ENCODE data around the gene NAPA. TPM values are rescaled to one million over a fixed set of nuclear protein-coding genes. Genes with fewer than 3 reads are reported as not detected.

The NAPA gene
- total RNA-seq, 2 donors from 2014 or later: 69.7 to 78.5 TPM

- Mint-ChIP-seq H3K27ac (peak within 1 kb of the TSS; percentile 99 to 100), H3K36me3 (peaks cover 6 to 9% of the 10 kb centered on the region in 2 donors), H3K9me3 (no peaks in the 10 kb centered on the region)
- DNase-seq (ENCODE audit: low spot score in 2 of 2): peak; percentile 94 to 97
- ATAC-seq: peak; percentile 90 to 92
Observed at GRCh38 chr19:47483800-47484690, 30.8 kb downstream of the NAPA start, which contains the start of gene KPTN. TSS of gene KPTN (minus strand) at chr19:47484219. CDS start at chr19:47484160, 59 bp downstream.

DNA sequence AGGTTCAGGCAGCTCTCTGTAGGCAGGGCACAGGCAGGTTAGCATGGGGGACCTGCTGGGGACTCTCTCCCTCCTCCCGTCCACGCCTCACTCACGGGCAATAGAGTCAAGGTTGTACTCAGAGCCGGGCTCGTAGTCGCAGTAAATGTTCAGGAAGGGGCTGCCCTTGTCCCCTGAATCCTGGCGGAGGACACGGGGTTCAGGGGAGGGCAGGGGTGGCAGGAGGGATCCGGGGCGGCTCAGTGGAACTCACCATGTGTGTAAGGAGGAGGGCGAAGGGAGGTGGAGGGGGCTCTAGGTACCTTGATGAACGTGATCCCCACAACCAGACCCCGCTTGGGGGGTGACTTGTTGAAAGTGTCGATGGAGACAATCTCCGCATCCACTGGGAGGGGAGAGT, 31.7 kb downstream of the NAPA start:
- Mint-ChIP-seq H3K27ac (peak overlapping the region; percentile 99 to 100), H3K36me3 (peaks cover 6 to 9% of the 10 kb centered on the region in 2 donors)
- DNase-seq (ENCODE audit: low spot score in 2 of 2): no peak

DNA sequence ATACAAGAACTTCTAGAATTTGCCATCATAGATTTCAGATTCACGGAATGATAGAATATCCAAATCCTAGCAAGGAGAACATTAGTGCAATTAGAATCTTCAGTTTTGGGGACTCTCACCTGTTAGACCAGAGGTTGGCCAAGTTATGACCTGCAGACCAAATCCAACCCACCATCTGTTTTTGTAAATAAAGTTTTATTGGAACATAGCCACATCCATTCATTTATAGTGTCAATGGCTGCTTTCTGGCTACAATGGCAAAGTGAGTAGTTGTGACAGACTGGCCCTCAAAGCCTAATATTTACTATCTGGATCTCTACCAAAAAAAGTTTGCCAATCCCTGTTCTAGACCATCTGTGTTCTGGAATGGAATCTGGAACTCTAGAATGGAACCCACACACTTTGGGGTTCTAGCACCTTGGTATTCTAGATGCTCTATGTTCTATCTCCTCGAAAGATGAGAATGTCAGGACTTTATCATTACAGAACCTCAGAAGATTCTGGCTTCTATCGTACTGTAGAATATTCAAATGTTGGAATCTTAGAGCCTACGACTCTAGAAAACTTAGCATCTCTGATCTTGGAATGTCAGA, 33.3 kb downstream of the NAPA start:
- Mint-ChIP-seq H3K36me3 (peaks cover 6 to 9% of the 10 kb centered on the region in 2 donors), H3K27ac (peak overlapping the region in 1 of 2 donors; percentile 29), H3K9me3 (no peaks in the 10 kb centered on the region)
- ATAC-seq (no peak), DNase-seq (ENCODE audit: low spot score in 2 of 2) (no peak)

More for the DNA sequence above, 31.7 kb downstream of the NAPA start:
- no peak for ATAC-seq
- no peaks in the 10 kb centered on the region for H3K9me3 Mint-ChIP-seq

GRCh38 chr19:47480658-47481057, 34.2 kb downstream of the NAPA start:
- H3K9me3 Mint-ChIP-seq: no peaks in the 10 kb centered on the region
- peaks cover 6 to 9% of the 10 kb centered on the region in 2 donors for H3K36me3 Mint-ChIP-seq
- no peak overlapping the region for H3K27ac Mint-ChIP-seq
- ATAC-seq (no peak), DNase-seq (ENCODE audit: low spot score in 2 of 2) (no peak)

GRCh38 chr19:47479701-47480503, 35.0 kb downstream of the NAPA start:
- no peak for DNase-seq (ENCODE audit: low spot score in 2 of 2)
- Mint-ChIP-seq H3K9me3 (no peaks in the 10 kb centered on the region), H3K36me3 (peaks cover 1 to 12% of the 10 kb centered on the region in 2 donors), H3K27ac (no peak overlapping the region)
- no peak for ATAC-seq

GRCh38 chr19:47476438-47476972, 38.4 kb downstream of the NAPA start:
- no peak for ATAC-seq
- no peak for DNase-seq (ENCODE audit: low spot score in 2 of 2)
- H3K36me3 Mint-ChIP-seq: peaks cover 0 to 6% of the 10 kb centered on the region in 2 donors
- H3K27ac Mint-ChIP-seq: no peak overlapping the region
- H3K9me3 Mint-ChIP-seq: no peaks in the 10 kb centered on the region

DNA sequence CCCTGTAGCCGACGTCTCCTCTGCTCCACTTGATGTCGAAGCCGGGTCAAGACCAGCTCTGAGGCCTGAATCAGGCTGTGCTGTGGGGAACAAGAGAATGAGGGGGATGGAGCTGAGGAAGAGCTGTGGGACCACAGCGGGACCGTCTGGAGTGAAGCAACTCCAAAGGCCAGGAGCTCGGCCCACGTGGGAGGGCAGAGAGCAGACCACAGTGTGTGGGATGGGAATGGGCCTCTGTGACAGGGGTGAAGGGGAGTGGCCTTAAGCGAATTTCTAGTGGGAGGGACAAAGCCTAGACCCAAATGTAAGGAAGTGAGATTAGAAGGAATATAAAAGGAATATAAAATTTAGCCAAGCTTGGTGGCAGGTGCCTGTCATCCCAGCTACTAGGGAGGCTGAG, 39.4 kb downstream of the NAPA start:
- DNase-seq (ENCODE audit: low spot score in 2 of 2) (no peak), ATAC-seq (no peak)
- Mint-ChIP-seq H3K9me3 (no peaks in the 10 kb centered on the region), H3K36me3 (peaks cover 0 to 6% of the 10 kb centered on the region in 2 donors), H3K27ac (peak overlapping the region in 1 of 2 donors; percentile 13)

DNA sequence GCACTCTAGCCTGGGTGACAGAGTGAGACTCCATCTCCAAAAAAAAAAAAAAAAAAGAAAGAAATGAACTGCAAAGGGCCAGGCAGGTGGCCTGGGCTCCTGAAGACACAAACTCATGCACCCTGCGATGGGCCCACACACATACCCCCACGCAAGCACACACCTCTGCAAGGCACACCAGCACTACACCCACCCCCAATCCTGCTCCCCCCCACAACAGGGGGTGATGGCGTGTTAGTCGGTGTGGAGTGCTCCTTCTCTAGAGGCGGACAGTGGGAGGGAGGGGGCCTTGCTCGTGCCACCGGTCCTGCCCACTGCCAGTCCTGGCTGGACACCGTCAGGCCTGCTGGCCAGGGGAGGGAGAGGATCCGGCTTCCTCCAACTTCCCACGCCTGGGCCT, 41.5 kb downstream of the NAPA start:
- DNase-seq (ENCODE audit: low spot score in 2 of 2): no peak
- Mint-ChIP-seq H3K36me3 (peaks cover 0 to 6% of the 10 kb centered on the region in 2 donors), H3K9me3 (no peaks in the 10 kb centered on the region), H3K27ac (no peak overlapping the region)
- no peak for ATAC-seq

DNA sequence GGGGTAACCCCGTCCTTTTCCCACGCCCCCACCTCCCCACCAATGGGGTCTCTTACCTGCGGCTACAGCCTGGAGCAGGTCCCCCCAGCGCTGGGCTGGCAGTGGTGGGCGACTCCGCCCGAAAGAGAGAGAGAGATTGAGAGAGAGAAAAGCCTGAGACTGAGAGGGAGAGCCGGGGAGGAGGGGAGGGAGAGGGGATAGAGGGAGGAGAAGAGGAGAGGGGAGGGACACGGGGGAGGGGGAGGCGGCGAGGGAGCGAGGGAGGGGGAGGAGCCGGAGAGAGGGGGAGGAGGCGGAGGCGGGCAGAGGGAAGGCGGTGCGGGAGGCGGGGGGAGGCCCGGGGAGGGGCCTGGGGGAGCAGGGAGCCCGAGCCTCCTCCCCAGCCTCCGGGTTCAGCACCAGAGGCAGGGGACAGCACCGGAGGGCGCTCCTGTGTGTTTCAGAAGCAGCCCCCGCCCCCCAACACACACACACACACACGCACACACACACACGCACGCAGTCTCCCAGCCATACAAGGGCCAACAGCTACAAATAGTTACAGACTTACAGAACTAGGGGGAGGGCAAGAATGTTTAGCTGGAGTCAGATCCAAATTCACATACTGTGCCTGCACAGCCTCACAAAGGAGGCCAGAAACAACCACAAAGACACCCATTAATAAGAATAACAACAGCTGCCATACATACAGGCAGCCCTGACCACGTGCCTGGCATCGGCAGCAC, 43.0 kb downstream of the NAPA start, which contains the start of gene SLC8A2:
TSS of gene SLC8A2 (minus strand) at position 161 of the 725 bp plus-strand sequence. CDS start 5,490 bp downstream, outside the sequence.
- DNase-seq (ENCODE audit: low spot score in 2 of 2): peak in 1 of 2 donors; percentile 60
- ATAC-seq: peak; percentile 57 to 77

DNA sequence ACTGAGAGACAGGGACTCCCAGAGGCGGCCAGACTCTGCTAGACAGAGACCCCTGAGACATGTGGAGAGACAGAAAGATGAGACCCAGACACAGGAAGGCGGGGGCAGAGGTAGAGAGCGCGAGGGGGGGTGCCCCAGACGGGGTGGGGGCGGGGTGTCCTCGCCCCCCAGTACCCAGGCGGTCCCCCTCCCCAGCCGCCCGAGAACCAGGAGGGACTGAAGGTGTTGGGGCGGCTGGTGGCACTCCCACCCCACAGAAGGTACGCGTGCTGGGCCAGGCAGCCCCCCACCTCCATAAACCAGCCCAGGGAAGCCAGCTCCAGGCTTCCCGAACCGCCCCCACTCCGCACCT, 43.5 kb downstream of the NAPA start:
- Mint-ChIP-seq H3K36me3 (peaks cover 0 to 6% of the 10 kb centered on the region in 2 donors), H3K9me3 (no peaks in the 10 kb centered on the region), H3K27ac (peak overlapping the region in 1 of 2 donors; percentile 15)
- DNase-seq (ENCODE audit: low spot score in 2 of 2): no peak
- ATAC-seq: no peak

More for the DNA sequence above, 43.0 kb downstream of the NAPA start, which contains the start of gene SLC8A2:
- Mint-ChIP-seq H3K36me3 (peaks cover 0 to 6% of the 10 kb centered on the region in 2 donors), H3K27ac (peak within 1 kb of the TSS; percentile 15 to 38), H3K9me3 (no peaks in the 10 kb centered on the region)

DNA sequence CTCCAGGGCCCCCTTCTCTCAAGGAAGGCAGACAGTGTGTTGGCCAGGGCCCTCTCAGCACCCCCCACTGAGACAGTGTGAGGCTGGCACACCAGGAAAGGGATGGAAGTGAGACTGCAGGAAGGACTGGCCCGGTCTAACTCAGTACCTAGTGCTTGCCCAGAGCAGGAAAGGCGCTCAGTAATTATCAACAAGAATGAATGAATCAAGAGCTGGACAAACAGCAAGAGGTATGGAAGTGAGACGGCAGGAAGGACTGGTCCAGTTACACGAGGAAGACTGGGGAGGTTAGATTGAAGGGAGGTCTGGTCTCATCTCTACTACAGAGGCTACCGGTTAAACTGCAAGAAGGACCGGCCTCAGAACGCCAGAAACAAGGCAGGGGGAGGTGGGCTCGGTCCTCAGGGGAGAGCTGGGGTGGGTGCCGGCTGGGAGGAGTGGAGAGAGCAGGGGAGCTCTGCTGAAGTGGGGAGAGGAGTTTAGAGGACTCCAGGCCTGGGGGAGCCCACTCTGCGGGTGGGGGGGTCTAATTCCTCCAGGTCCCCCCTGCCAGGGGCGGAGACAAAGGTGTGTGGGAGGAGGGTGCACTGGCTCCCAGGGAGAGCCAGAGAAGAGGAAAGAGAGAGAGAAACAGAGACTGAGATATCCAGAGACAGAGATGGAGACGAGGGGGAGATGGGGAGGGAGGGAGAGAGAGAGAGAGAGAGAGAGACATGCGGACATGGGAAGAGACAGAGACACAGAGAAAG, 44.2 kb downstream of the NAPA start:
- peak overlapping the region in 1 of 2 donors; percentile 15 for H3K27ac Mint-ChIP-seq
- DNase-seq (ENCODE audit: low spot score in 2 of 2) (no peak), ATAC-seq (no peak)
- peaks cover 0 to 6% of the 10 kb centered on the region in 2 donors for H3K36me3 Mint-ChIP-seq
- H3K9me3 Mint-ChIP-seq: no peaks in the 10 kb centered on the region

GRCh38 chr19:47469719-47470118, 45.1 kb downstream of the NAPA start:
- no peak for ATAC-seq
- no peak for DNase-seq (ENCODE audit: low spot score in 2 of 2)
- H3K36me3 Mint-ChIP-seq: no peaks in the 10 kb centered on the region
- no peak overlapping the region for H3K27ac Mint-ChIP-seq
- H3K9me3 Mint-ChIP-seq: no peaks in the 10 kb centered on the region

DNA sequence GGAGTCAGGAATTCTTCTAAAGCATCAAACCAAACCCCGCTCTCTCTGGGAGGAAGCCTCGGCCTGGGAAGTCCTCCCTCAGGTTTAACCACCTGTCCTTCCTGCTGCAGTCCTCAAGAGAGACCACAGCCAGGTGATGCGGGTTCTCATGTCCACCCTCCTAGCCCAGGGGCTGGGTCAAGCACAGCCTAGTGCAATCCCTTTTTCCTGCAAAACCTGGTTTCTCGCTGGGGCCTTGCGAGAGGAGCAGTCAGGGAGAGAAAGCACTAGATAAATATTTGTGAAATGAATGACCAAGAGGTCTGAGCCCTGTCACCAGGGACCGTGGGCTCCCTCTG, 45.5 kb downstream of the NAPA start:
- no peaks in the 10 kb centered on the region for H3K36me3 Mint-ChIP-seq
- ATAC-seq (no peak), DNase-seq (ENCODE audit: low spot score in 2 of 2) (no peak)
- H3K27ac Mint-ChIP-seq: no peak overlapping the region
- no peaks in the 10 kb centered on the region for H3K9me3 Mint-ChIP-seq

- Mint-ChIP-seq H3K27ac (no peak overlapping the region), H3K36me3 (no peaks in the 10 kb centered on the region), H3K9me3 (no peaks in the 10 kb centered on the region)
- ATAC-seq (no peak), DNase-seq (ENCODE audit: low spot score in 2 of 2) (no peak)
Observed at GRCh38 chr19:47467914-47468313, 46.9 kb downstream of the NAPA start.

DNA sequence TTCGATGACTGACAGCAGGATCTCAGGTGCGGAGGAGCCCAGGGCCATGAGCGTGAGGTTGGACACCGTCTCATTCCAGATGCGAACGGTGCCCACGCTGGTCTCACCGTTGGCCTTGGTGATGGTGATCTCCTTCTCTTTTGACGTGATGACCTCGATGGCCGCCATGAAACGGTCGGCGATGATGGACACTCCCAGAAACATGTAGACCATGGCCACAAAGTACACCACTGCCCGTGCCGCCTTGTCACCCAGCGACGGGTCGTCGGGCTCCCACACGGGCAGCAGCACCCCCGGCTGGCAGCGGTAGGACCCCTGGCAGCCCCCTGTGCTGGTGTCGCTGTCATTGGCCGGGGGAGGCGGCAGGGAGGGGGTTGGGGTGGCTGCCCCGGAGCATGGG, 48.9 kb downstream of the NAPA start:
- ATAC-seq (no peak), DNase-seq (ENCODE audit: low spot score in 2 of 2) (no peak)
- Mint-ChIP-seq H3K9me3 (no peaks in the 10 kb centered on the region), H3K27ac (no peak overlapping the region), H3K36me3 (no peaks in the 10 kb centered on the region)

All from activated naive CD4-positive, alpha-beta T cell treated with anti-CD3 and anti-CD28 coated beads, Interleukin-2, amount 50 U/mL, for 72 hours (primary cell).